ENCODE measurements around the gene ARHGAP44. TPM values are rescaled to one million over a fixed set of nuclear protein-coding genes. Genes with fewer than 3 reads are reported as not detected.

Gene ARHGAP44
- total RNA-seq, 1 donor from 2014 or later = 19.3 TPM

- Histone ChIP-seq H3K4me1 (no peaks in the 10 kb centered on the region), H3K36me3 (no peaks in the 10 kb centered on the region), H3K27me3 (no peaks in the 10 kb centered on the region), H3K4me3 (no peak overlapping the region), H3K27ac (no peak overlapping the region), H3K9me3 (peaks cover 0 to 9% of the 10 kb centered on the region in 2 donors)
- DNase-seq (ENCODE audit: low spot score in 2 of 2) = no peak
- intact Hi-C loops (cut with DNase I) = no loop called here
- TF ChIP-seq CTCF (IDR thresholded peaks at IDR 0.05) = no peak
Measured at GRCh38 chr17:13035420-13035819, 246.1 kb downstream of the ARHGAP44 start.

GRCh38 chr17:13036751-13037150, 247.5 kb downstream of the ARHGAP44 start:
- no peak for DNase-seq (ENCODE audit: low spot score in 2 of 2)
- no peaks in the 10 kb centered on the region for H3K27me3 ChIP-seq
- H3K4me1 ChIP-seq = no peaks in the 10 kb centered on the region
- no peak for TF ChIP-seq CTCF (IDR thresholded peaks at IDR 0.05)
- peaks cover 0 to 9% of the 10 kb centered on the region in 2 donors for H3K9me3 ChIP-seq
- H3K36me3 ChIP-seq = no peaks in the 10 kb centered on the region
- intact Hi-C loops (cut with DNase I) = no loop called here
- H3K27ac ChIP-seq = no peak overlapping the region
- no peak overlapping the region for H3K4me3 ChIP-seq

- no peaks in the 10 kb centered on the region for H3K36me3 ChIP-seq
- no peak for DNase-seq (ENCODE audit: low spot score in 2 of 2)
- H3K4me1 ChIP-seq = no peaks in the 10 kb centered on the region
- H3K27me3 ChIP-seq = no peaks in the 10 kb centered on the region
- H3K9me3 ChIP-seq = peaks cover 0 to 9% of the 10 kb centered on the region in 2 donors
- intact Hi-C loops (cut with DNase I) = no loop called here
- no peak overlapping the region for H3K27ac ChIP-seq
- H3K4me3 ChIP-seq = no peak overlapping the region
- TF ChIP-seq CTCF (IDR thresholded peaks at IDR 0.05) = no peak
Measured at GRCh38 chr17:13038931-13039665, 249.8 kb downstream of the ARHGAP44 start.

Other genes with a start within 250 kb of the ARHGAP44 start
- gene MYOCD, start 123.6 kb upstream of the ARHGAP44 start, total RNA-seq = 153 TPM
- gene ELAC2, start 228.5 kb downstream of the ARHGAP44 start, total RNA-seq = 190 TPM